ENCODE data around the gene CHMP2A.

DNA sequence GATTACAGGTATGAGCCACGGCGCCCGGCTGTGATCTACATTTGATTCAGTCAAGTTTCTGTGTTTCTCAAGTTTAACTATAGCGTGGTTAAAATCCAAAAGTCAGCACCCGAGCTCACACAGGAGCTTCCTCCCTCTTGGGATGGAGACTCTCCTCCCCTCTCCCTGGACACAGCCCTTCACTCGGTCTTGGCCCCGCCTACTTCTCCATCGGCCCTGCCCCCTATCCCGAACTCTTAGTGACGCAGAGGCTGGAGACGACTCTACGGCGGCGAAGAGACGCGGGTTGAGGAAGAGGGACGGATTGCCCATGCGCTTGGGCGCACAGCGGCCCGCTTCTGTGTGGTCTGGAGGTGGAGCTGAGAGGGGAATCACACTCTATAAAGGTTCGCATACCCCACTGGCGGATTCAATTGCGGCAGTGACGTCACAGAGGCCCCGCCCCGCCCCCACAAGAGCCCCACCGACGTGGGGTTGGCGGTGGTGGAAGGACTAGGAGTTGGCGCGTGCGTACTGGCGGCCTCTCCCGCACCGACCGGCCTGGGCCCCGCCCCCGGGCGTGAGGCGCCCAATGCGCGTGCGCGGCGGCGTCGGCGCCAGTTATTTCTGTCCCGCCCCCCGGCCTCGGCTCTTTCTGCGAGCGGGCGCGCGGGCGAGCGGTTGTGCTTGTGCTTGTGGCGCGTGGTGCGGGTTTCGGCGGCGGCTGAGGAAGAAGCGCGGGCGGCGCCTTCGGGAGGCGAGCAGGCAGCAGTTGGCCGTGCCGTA, 10.9 kb downstream of the CHMP2A start, which contains the start of gene TRIM28:
- TF ChIP-seq EZH2 (IDR thresholded peaks at IDR 0.05; ENCODE audit: borderline replicate concordance, insufficient read depth, low read length, poor library complexity, severe bottlenecking) (no peak), EP300 (conservative IDR thresholded peaks at IDR 0.05; ENCODE audit: poor library complexity, severe bottlenecking) (peak; percentile 68), POLR2AphosphoS5 (IDR thresholded peaks at IDR 0.05) (peak; percentile 98), RAD21 (conservative IDR thresholded peaks at IDR 0.05) (peak; percentile 32), REST (IDR thresholded peaks at IDR 0.05; ENCODE audit: borderline replicate concordance) (peak; percentile 86), TAF1 (IDR thresholded peaks at IDR 0.05; ENCODE audit: low read depth) (peak; percentile 86), SMC3 (conservative IDR thresholded peaks at IDR 0.05; ENCODE audit: poor library complexity) (peak; percentile 28)
- TF ChIP-seq, protein P1, sequence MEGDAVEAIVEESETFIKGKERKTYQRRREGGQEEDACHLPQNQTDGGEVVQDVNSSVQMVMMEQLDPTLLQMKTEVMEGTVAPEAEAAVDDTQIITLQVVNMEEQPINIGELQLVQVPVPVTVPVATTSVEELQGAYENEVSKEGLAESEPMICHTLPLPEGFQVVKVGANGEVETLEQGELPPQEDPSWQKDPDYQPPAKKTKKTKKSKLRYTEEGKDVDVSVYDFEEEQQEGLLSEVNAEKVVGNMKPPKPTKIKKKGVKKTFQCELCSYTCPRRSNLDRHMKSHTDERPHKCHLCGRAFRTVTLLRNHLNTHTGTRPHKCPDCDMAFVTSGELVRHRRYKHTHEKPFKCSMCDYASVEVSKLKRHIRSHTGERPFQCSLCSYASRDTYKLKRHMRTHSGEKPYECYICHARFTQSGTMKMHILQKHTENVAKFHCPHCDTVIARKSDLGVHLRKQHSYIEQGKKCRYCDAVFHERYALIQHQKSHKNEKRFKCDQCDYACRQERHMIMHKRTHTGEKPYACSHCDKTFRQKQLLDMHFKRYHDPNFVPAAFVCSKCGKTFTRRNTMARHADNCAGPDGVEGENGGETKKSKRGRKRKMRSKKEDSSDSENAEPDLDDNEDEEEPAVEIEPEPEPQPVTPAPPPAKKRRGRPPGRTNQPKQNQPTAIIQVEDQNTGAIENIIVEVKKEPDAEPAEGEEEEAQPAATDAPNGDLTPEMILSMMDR (IDR thresholded peaks at IDR 0.05; ENCODE audit: poor library complexity, severe bottlenecking): no peak
